ENCODE measurements around the gene BSPRY.
"Not testable (repeated sequence)": the region's sequence is repeated elsewhere in the genome, so short reads cannot be mapped to it uniquely, and the experiment has no call there.

BSPRY gene

GRCh38 chr9:113341712-113342410 lies 7.5 kb upstream of the BSPRY start:
- no peak for DNase-seq

GRCh38 chr9:113343732-113344231 lies 5.6 kb upstream of the BSPRY start:
- no peak for DNase-seq

GRCh38 chr9:113345190-113345589 lies 4.2 kb upstream of the BSPRY start:
- DNase-seq: no peak

- DNase-seq: no peak
Observed at GRCh38 chr9:113345671-113346070, 3.7 kb upstream of the BSPRY start.

- no peak for DNase-seq
Observed at GRCh38 chr9:113348437-113348836, 904 bp upstream of the BSPRY start.

- DNase-seq: no peak
Observed at GRCh38 chr9:113349066-113349444, 286 bp upstream of the BSPRY start.

GRCh38 chr9:113350107-113350661 lies 843 bp downstream of the BSPRY start:
- no peak for DNase-seq

GRCh38 chr9:113350937-113351336 lies 1.6 kb downstream of the BSPRY start:
- no peak for DNase-seq

GRCh38 chr9:113352006-113352405 lies 2.7 kb downstream of the BSPRY start:
- DNase-seq: no peak

GRCh38 chr9:113352411-113352810 lies 3.1 kb downstream of the BSPRY start:
- DNase-seq: no peak

GRCh38 chr9:113355040-113355596 lies 5.8 kb downstream of the BSPRY start:
- no peak for DNase-seq

- no peak for DNase-seq
Observed at GRCh38 chr9:113356686-113357292, 7.4 kb downstream of the BSPRY start.

- no peak for DNase-seq
Observed at GRCh38 chr9:113359385-113359784, 10.0 kb downstream of the BSPRY start.

- no peak for DNase-seq
Observed at GRCh38 chr9:113360242-113360842, 11.0 kb downstream of the BSPRY start.

GRCh38 chr9:113361304-113362018 lies 12.1 kb downstream of the BSPRY start:
- no peak for DNase-seq

GRCh38 chr9:113363336-113363735 lies 14.0 kb downstream of the BSPRY start:
- DNase-seq: no peak

- DNase-seq: no peak
Observed at GRCh38 chr9:113364951-113365350, 15.6 kb downstream of the BSPRY start.

GRCh38 chr9:113365652-113366051 lies 16.3 kb downstream of the BSPRY start:
- DNase-seq: not testable (repeated sequence)

- DNase-seq: no peak
Observed at GRCh38 chr9:113368348-113368981, 19.1 kb downstream of the BSPRY start.

GRCh38 chr9:113368982-113369854 lies 19.9 kb downstream of the BSPRY start:
- DNase-seq: no peak

- no peak for DNase-seq
Observed at GRCh38 chr9:113369855-113370140, 20.5 kb downstream of the BSPRY start.

All from T-helper 9 cell (primary cell).